GM19372 (cell line): ENCODE data around the gene CHST8.
"Not testable (repeated sequence)": the region's sequence is repeated elsewhere in the genome, so short reads cannot be mapped to it uniquely, and the experiment has no call there.

ENCODE experiments used
- ATAC-seq: cut with Tn5 transposase; IDR thresholded peaks from one replicate; pipeline ENCODE4 v1.9.1; 2021; ENCODE audit warnings: mild to moderate bottlenecking, low read depth, moderate library complexity; ENCODE audit not compliant: unreplicated experiment

CHST8 gene

GRCh38 chr19:33640773-33641172, 19.0 kb downstream of the CHST8 start:
- no peak for ATAC-seq

GRCh38 chr19:33641261-33641660, 19.5 kb downstream of the CHST8 start:
- ATAC-seq, result no peak

- no peak for ATAC-seq
These were observed 20.3 kb downstream of the CHST8 start for GRCh38 chr19:33641956-33642498.

GRCh38 chr19:33644284-33644836, 22.6 kb downstream of the CHST8 start:
- no peak for ATAC-seq

GRCh38 chr19:33646306-33646705, 24.6 kb downstream of the CHST8 start:
- ATAC-seq, result no peak

GRCh38 chr19:33647146-33647545, 25.4 kb downstream of the CHST8 start:
- ATAC-seq, result no peak

GRCh38 chr19:33649627-33650305, 28.0 kb downstream of the CHST8 start:
- no peak for ATAC-seq

- ATAC-seq, result no peak
These were observed 31.9 kb downstream of the CHST8 start for GRCh38 chr19:33653684-33654083.

- ATAC-seq, result no peak
These were observed 33.2 kb downstream of the CHST8 start for GRCh38 chr19:33654840-33655508.

GRCh38 chr19:33659835-33660234, 38.1 kb downstream of the CHST8 start:
- ATAC-seq, result no peak

- no peak for ATAC-seq
These were observed 38.8 kb downstream of the CHST8 start for GRCh38 chr19:33660410-33661124.

GRCh38 chr19:33661336-33661735, 39.6 kb downstream of the CHST8 start:
- ATAC-seq, result no peak

GRCh38 chr19:33662391-33663092, 40.8 kb downstream of the CHST8 start:
- ATAC-seq, result no peak

- ATAC-seq, result not testable (repeated sequence)
These were observed 41.6 kb downstream of the CHST8 start for GRCh38 chr19:33663316-33663715.

GRCh38 chr19:33664744-33665143, 43.0 kb downstream of the CHST8 start:
- ATAC-seq, result no peak

GRCh38 chr19:33665776-33666595, 44.2 kb downstream of the CHST8 start:
- ATAC-seq, result no peak

- ATAC-seq, result no peak
These were observed 45.4 kb downstream of the CHST8 start for GRCh38 chr19:33667141-33667650.

GRCh38 chr19:33667881-33668280, 46.1 kb downstream of the CHST8 start:
- no peak for ATAC-seq

- no peak for ATAC-seq
These were observed 47.2 kb downstream of the CHST8 start for GRCh38 chr19:33668968-33669367.
